Retinal pigment epithelial cell (primary cell): Measurements from ENCODE around the gene SH3BP5.
"Not testable (repeated sequence)": the region's sequence is repeated elsewhere in the genome, so short reads cannot be mapped to it uniquely, and the experiment has no call there.

ENCODE experiments used
- DNase-seq: peaks from one replicate; pipeline ENCODE4 v3.0.0-alpha.2; 2010; ENCODE audit warnings: low read depth
- H3K4me3 ChIP-seq: 2 replicates; pipeline ENCODE4 v1.5.1; 2011; ENCODE audit warnings: mild to moderate bottlenecking, low read length, control low read depth, moderate library complexity
- CTCF ChIP-seq: conservative IDR thresholded peaks from 2 replicates; pipeline ENCODE4 v1.5.1; 2011; ENCODE audit warnings: low read depth, low read length, control low read depth, inconsistent platforms

SH3BP5 gene

GRCh38 chr3:15367059-15367458 lies 34.7 kb upstream of the SH3BP5 start:
- DNase-seq, result no peak
- no peak for TF ChIP-seq CTCF
- H3K4me3 ChIP-seq, result no peak overlapping the region

GRCh38 chr3:15364078-15364477 lies 31.7 kb upstream of the SH3BP5 start:
- DNase-seq, result not testable (repeated sequence)

GRCh38 chr3:15361494-15362214 lies 29.3 kb upstream of the SH3BP5 start:
- TF ChIP-seq CTCF, result no peak
- H3K4me3 ChIP-seq, result no peak overlapping the region
- DNase-seq, result no peak

More at GRCh38 chr3:15364078-15364477, 31.7 kb upstream of the SH3BP5 start:
- not testable (repeated sequence) for H3K4me3 ChIP-seq

GRCh38 chr3:15360788-15361493 lies 28.6 kb upstream of the SH3BP5 start:
- no peak for TF ChIP-seq CTCF
- no peak for DNase-seq
- H3K4me3 ChIP-seq, result no peak overlapping the region

- DNase-seq, result no peak
- no peak overlapping the region for H3K4me3 ChIP-seq
- no peak for TF ChIP-seq CTCF
These were observed 27.5 kb upstream of the SH3BP5 start for GRCh38 chr3:15359677-15360397.

- not testable (repeated sequence) for H3K4me3 ChIP-seq
These were observed 24.3 kb upstream of the SH3BP5 start for GRCh38 chr3:15356651-15357061.

GRCh38 chr3:15356176-15356575 lies 23.8 kb upstream of the SH3BP5 start:
- DNase-seq, result no peak
- TF ChIP-seq CTCF, result no peak
- no peak overlapping the region for H3K4me3 ChIP-seq

More at GRCh38 chr3:15356651-15357061, 24.3 kb upstream of the SH3BP5 start:
- not testable (repeated sequence) for DNase-seq
